GM19193 (cell line): ENCODE data around the gene KANK4.

Source experiments
- POLR2A ChIP-seq: IDR thresholded peaks from 4 replicates; pipeline ENCODE4 v1.6.1; 2011; ENCODE audit not compliant: insufficient read depth, insufficient read length; ENCODE audit errors: extremely low read depth

KANK4 gene

DNA sequence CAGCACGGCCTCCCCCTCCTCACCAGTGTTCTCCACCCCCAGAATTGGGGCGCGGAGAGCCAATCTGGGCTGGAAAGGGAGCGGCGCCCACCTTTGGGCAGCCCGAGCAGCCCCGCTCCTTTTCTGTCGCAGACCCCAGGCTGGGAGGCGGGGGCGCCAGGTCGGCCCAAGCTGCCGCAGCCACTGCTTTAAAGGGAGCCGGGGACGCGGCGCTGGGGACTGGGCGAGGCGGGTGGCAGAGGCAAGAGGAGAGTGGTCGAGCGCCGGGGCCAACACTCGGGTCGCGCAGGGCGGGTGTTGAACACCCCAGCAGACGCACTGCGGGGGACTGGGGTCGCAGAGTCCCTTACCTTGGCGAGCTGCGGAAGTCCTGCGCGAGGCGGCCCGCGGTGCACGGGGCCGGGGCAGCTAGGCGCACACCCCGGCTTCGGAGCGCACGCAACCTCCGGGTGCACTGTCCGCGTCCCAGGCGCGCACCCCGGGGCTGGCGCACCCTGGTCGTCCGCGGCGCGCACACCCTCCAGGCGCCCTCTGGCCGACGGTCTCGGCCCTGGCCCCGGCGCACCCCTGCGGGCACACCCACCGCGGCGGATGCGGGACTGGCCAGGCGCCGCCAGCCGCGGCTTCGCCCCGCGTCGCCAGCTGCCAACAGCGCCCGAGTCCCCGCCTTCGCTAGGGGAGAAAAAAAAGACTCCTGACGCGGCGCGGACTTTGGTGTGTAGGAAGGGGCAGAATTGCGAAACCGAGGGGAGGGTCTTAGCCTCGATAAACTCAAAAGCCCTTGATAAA, at the start of gene KANK4:
TSS of gene KANK4 (minus strand) at position 679 of the 789 bp plus-strand sequence. CDS start 37,870 bp downstream, outside the sequence.
- no peak for TF ChIP-seq POLR2A

DNA sequence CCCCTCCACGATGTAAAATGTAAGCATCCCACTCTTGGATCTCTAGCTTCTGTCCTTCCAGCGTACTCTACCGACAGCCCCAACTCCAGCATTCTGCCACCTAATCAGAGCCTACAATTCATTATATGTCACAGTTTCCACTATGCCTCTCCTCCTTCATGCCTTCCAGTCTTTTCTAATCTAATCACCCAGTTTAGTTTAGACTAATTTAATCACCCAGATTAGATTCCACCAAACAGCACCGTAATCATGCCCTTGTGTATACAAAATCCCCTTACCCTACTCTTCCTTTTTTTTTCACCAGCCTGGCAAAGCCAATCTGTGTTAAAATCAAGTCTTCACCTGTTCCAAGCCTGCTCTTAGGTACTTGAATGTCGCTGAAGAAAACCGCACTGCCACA, 49.8 kb upstream of the KANK4 start:
- TF ChIP-seq POLR2A: no peak

DNA sequence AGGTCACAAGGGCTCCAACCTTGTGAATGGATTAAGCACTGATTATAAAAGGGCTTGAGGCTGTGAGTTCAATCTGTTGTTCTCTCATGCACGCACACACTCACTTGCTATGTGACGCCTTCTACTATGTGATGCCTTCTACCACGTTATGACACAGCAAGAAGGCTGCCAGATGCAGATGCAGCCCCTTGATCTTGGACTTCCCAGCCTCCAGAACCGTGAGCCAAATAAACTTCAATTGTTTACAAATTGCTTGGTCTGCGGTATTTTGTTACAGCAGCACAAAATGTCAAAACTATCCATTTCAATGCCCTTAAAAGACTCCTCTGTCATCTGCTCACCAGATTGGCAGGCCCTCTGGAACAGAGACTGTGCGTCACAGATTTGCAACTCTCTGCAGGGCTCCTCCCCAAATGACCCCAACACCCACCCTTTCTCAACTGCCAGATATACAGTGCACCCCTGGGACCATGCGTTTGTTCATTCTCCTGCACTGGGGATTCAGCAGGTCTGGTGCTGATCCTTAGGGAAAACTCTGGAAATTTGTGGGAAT, 47.8 kb upstream of the KANK4 start:
- TF ChIP-seq POLR2A: no peak

DNA sequence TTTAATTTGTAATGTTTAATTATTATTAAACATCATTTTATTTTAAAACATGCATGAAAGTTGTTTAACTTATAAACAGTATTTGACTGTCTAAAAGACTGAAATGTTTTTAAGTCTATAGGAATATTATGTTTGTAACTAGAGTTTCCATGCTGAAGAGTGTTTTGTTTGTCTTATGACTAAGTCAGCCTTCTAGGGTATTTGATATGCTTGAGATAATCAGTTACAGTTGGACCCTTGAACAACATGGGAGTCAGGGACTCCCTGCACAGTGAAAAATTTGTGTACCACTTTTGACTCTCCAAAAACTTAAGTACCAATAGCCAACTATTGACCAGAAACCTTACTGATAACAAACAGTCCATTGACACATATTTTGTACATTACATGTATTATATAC, 45.5 kb upstream of the KANK4 start:
- TF ChIP-seq POLR2A: no peak

DNA sequence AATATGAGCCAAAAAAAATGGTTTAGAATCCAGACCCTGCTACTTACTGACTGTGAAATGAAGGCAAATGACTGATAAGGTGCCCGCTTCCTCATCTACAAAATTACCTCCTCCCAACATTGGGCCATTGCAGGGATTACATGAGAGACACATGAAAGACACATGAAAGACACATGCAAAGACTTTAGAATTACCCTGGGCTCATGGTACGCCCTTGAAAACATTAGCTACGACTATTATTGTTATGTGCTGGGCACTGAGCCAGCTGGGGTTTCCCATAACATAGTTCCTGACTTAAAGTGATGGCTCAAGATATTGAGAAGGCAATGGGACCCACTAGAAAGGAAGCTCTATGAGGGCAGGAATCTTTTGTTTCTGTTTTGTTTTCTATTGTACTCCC, 43.7 kb upstream of the KANK4 start:
- no peak for TF ChIP-seq POLR2A

DNA sequence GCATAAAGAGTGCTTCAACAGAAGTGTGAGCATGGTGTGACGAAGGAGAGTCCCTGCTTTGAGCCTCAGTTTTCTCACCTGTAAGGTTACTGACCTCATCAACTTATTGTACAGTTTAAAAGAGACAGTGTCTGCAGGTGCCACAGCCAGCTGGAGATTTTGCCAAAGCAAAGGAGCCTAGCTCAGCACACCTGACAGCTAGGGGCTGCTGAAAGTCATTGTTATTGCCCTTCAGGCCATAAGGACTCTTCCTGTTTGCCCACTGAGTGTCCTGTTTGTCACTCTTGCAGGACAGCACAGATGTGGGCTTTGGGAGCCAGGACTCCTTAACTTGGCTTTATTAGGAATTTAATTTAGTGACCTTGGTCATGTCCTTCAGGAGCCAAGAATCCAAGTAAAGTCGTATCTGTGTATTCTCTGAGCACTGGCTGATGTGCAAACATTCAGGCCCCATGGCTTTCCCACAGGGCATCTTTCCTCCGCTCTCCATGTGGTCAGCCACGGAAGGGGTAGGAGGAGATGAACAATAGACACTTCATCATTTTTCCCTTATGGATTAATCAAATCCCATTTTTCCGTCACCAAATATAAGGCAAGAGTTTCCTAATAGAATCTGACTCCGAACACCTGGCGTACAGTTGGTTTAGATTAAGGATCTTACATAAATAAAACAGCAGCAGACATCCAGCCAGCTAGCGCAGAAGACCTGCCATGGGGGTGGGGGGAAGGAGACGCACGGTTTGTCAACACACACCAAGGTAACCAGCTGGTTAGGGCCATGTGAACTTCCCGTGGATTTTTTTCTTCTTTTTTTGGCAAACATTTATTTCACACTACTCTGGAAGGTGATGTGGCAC, 43.1 kb upstream of the KANK4 start:
- no peak for TF ChIP-seq POLR2A

DNA sequence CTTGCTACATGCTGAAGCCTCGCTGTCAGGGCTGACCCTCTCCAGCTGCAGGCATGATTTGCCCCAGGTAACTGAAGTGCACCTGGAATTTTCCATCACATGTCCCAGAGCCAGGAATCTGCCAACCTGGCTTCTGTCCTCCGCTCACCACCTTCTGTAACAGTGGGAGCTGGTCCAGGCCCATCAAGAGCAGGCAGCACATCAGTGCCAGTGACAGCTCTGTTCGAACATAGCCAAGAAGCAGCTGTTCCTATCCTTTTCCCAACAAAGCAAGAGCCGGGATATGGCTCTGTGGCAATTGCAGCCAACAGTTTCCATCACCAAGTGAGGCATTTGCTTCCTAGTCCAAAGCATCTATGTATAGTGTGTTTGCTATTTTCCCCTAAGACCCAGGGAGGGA, 42.2 kb upstream of the KANK4 start:
- TF ChIP-seq POLR2A: no peak

DNA sequence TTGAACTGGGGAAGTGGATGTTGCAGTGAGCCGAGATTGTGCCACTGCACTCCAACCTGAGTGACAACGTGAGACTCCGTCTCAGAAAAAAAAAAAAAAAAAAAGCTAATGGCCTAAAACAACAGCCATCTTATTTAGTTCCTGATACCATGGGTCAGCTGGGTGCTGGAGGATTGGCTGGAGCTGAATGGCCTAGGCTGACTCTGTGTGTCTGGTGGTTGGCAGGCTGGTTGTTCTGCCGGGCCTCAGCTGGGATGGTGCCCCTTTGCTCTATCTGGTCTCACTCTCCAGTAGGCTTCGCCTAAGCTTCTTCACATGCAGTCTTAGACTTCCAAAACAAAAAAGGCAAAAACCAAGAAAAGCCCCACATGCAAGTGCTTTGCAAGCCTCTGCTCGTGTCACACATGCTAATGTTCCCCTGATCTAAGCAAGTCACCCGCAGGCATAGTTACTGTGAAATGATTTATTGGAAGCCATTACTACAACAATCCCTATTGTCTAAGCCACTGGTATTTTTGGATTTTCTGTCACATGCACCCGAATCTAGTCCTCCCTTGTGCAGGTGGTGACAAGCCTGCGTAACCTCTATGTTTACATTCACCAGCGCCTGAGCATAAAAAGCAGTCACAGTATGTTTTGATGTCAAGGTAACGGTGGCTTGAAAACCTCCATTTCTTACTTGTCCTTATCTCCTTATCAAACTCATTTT, 39.6 kb upstream of the KANK4 start:
- no peak for TF ChIP-seq POLR2A

DNA sequence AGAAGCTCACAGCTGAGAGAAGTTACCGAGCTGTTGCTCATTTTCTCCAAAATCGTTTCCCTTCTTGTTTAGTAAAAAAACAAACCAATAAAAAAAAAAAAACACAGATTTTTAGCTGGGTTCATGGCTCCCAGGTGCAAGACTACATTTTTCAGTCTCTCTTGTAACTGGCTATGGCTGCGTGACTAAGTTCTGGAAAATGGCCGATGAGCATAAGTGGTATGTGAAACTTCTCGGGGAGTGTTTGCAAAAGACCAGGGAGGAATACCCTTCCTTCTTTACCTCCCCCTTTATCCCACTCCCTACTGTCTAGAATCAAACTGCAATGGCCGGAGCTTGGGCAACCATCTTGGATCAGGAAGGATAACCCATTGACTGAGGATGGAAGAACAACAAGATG, 38.7 kb upstream of the KANK4 start:
- no peak for TF ChIP-seq POLR2A

DNA sequence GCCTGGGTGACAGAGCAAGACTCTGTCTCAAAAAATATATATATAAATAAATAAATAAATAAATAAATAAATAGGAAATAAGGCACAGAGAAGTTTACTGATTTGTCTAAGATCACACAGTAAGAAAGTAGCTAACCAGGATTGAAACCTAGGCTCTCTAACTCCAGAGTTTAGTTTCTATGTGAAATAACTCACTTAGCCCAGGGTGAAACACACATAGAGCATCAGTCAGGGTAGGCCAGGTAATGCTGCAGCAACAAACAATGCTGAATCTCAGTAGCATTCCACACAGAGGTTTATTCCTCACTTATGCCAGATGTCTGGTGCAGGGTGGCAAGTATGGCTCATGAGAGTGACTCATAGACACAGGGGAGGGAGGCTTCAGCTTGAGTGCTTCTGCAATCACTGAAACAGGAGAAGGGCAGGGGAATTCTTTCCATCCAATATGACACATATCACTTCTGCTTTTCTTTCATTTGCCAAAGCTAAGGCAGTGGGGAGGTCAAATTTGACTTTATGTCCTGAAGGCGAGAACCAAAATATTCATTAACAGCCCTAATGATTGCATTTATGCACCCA, 37.1 kb upstream of the KANK4 start:
- no peak for TF ChIP-seq POLR2A

DNA sequence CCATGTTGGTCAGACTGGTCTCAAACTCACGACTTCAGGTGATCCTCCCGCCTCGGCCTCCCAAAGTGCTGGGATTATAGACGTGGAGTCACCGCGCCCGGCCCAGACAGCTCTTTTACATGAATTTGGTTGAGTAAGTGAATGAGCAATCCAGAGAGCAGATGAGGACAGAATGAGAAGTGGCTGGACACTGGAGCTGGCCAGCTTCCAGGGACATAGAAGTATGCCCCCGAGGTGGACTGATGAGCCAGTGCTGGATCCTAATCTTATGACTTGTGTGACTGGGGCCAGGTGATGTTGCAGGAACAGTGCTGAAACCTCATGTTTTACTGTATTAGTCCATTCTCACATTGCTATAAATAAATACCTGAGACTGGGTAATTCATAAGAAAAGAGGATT, 35.9 kb upstream of the KANK4 start:
- no peak for TF ChIP-seq POLR2A

DNA sequence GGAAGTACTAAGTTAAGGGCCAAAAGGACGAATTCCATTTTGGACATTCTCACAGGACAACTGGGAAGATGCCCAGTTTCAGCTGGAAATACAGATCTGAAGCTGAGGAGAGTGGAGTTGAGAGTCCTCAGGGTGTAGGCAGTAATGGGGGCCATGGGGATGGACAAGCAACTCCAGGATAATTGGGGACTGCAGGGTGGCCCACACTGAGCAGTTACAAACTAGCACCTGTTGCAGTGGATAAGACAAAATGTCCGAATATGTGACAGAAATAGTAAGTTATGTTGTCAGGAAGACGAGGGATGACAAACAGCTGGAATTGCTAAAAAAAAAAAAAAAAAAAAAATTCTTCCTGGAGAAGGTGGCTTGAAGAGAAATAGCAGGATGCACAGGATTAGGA, 34.6 kb upstream of the KANK4 start:
- no peak for TF ChIP-seq POLR2A

DNA sequence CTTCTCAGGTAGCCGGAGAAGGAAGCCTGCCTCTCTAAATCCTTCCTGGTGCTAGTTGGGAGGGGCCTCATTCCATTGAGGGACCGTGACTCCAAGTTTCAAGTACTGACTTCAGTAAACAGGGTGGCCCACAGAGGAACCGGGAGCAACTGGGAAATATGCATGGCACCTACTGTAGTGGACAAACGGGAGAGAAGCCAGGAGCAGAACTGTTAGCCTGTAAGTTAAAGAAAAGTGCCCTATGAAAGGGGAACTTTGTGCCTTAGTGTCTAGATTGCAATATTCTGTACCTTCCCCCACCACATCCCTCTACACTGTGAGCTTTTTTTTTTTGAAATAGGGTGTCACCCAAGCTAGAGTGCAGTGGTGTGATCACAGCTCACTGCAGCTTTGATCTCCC, 33.2 kb upstream of the KANK4 start:
- TF ChIP-seq POLR2A: no peak

DNA sequence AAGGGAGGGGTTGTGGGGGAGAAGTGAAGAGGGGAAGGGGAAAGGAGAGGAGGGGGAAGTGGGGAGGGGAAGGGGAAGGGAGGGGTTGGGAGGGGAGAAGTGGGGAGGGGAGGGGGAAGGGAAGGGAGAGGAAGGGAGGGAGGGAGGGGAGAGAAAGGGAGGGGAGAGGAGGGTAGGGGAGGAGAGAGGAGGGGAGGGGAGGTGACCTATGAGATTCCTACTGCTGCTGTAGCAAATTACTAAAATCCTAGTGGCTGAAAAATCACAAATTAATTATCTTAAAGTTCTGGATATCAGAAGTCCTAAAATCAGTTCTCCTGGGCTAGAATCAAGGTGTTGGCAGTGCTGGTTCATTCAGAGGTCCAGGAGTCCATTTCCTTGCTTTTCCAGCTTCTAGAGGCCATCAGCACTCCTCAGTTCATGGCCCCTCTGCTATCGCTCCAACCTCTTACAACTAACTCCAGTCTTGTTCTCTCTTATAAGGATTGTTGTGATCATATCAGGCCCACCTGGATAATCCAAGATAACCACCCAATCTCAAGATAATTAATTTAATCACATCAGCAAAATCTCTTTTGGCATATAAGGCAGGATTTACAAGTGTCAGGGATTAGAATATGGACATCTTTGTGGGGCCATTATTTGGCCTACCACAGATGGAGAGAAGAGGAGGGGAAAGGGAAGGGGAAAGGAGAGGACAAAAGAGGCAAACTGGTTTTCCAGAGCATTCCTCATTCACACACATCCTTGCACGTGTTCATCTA, 30.4 kb upstream of the KANK4 start:
- no peak for TF ChIP-seq POLR2A
